ENCODE results near the gene CACNB2.

The CACNB2 gene

DNA sequence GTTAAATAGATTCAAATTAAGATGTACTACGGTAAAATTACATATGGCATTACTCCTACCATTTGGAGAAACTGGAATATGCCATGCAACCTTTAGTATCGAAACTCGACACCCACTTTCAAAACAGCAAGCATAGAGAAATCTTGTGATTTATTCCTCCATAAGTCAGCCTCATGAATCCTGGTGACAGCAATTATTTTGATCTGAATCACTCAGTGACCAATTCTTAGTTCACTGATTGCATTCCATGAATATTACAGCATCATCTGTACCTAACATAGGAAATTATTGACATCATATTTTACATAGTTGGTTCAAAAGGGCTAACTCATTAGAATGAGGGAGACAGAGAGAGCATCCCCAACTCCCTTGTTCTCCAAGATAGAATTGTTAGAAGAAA is 89.6 kb downstream of the CACNB2 start:
- no peak for TF ChIP-seq JUND (IDR thresholded peaks at IDR 0.05; ENCODE audit: low read depth)
- in situ Hi-C loops (cut with HindIII; ENCODE audit: low pct_unique_long_range_greater_than_20kb, low sequenced_read_pairs) = no loop called here
- DNase-seq (ENCODE audit: low read depth in 1 of 2, low spot score in 1 of 2) = no peak

DNA sequence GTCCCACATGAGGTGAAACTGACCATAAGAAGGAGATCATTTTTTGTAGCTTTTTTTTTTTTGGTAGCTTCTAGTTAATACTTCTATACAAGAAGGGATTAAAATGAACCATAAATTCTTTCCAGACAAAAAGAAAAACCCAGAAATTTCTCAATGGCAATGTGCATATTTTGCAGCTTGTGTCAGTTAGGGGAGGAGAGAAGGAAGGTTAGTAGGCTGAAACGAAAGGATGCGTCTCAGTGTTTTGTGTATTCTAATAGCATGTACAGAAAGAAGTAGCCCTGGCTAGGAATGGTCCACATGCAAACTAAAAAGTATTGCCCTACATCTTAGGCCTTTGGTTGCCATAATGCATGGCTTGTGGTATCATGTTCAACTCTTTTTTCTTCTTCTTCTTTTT is 90.6 kb downstream of the CACNB2 start:
- DNase-seq (ENCODE audit: low read depth in 1 of 2, low spot score in 1 of 2) = no peak
- in situ Hi-C loops (cut with HindIII; ENCODE audit: low pct_unique_long_range_greater_than_20kb, low sequenced_read_pairs) = no loop called here

DNA sequence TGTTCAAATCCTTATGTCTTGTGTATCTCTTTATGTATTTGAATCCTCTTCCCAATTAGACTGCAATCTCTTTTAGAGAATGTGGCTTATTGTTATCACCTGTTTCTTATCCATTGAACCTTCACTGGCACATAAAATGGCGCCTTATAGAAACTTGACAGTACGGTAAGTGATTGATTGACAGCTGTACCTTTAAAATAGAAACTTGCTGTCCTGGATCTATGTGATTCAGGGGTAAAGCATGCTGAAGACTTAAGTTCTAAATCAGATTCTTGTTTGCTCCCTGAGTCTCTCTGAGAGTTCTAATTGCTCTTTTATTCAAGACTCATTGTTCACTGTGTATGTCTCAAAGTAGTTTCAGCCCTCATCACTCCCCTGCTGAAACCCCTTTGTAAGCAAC is 91.3 kb downstream of the CACNB2 start:
- peak in 1 of 2 experiments; percentile 12 for DNase-seq (ENCODE audit: low read depth in 1 of 2, low spot score in 1 of 2)
- no peak for TF ChIP-seq JUND (IDR thresholded peaks at IDR 0.05; ENCODE audit: low read depth)
- in situ Hi-C loops (cut with HindIII; ENCODE audit: low pct_unique_long_range_greater_than_20kb, low sequenced_read_pairs) = no loop called here

More for the DNA sequence above, 90.6 kb downstream of the CACNB2 start:
- TF ChIP-seq JUND (IDR thresholded peaks at IDR 0.05; ENCODE audit: low read depth) = no peak

DNA sequence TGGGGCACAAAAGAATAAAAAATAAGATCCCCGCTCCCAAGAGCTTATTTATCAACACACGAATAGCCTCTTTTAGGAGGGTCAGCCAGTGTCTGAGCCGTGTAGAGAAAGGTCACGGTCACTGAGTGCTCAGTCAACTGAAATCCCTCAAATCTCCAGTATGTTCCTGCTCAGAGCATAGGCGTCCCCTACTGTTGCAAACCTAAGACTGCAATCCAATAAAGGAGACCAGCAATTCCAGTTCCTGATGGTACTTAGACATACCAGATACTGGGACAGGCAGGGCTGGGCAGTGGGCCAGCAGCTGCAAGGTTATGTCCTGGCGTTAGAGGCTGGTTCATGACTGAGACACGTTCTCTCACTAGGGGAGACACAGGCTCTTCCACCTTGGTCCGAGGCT is 93.6 kb downstream of the CACNB2 start:
- in situ Hi-C loops (cut with HindIII; ENCODE audit: low pct_unique_long_range_greater_than_20kb, low sequenced_read_pairs) = no loop called here
- peak in 1 of 2 experiments; percentile 60 for DNase-seq (ENCODE audit: low read depth in 1 of 2, low spot score in 1 of 2)
- no peak for TF ChIP-seq JUND (IDR thresholded peaks at IDR 0.05; ENCODE audit: low read depth)

DNA sequence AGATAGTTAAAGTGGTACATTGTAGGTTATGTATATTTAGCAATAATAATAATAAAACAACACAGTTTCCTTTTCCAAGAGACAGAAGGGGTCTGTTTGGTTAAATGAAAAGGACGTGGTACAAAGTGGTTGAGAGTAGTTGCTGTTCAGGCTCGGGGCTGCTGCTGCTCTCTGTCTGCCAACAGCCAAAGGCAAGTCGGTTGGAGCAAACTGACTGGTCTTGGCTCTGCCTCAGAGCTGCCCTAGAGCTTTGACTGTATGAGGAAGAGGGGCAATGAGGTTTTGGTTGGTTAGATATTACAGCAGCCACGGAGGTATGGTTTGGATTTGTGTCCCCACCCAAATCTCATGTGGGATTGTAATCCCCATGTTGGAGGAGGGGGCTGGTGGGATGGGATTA is 95.3 kb downstream of the CACNB2 start:
- in situ Hi-C loops (cut with HindIII; ENCODE audit: low pct_unique_long_range_greater_than_20kb, low sequenced_read_pairs) = no loop called here
- TF ChIP-seq JUND (IDR thresholded peaks at IDR 0.05; ENCODE audit: low read depth) = no peak
- DNase-seq (ENCODE audit: low read depth in 1 of 2, low spot score in 1 of 2) = peak in 1 of 2 experiments; percentile 22

DNA sequence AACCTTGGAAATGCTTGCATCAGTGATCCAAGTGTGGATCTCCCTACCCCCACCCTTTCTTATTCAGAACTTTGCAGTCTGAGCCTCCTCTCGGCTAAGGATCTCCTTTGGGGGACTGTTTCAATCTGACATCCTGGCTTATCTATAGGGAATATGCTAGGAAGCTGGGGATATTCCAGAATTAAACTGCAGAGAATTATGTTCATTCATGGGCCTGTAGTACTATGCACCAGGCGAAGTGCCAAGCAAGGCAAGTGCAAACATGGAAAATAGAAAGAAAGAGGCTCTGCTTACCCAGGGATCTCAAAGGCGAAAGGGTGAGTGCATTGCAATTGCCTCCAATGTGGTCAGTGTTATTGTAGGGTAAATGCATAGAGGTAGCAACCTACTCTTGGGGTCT is 96.5 kb downstream of the CACNB2 start:
- TF ChIP-seq JUND (IDR thresholded peaks at IDR 0.05; ENCODE audit: low read depth) = no peak
- in situ Hi-C loops (cut with HindIII; ENCODE audit: low pct_unique_long_range_greater_than_20kb, low sequenced_read_pairs) = no loop called here
- DNase-seq (ENCODE audit: low read depth in 1 of 2, low spot score in 1 of 2) = no peak

DNA sequence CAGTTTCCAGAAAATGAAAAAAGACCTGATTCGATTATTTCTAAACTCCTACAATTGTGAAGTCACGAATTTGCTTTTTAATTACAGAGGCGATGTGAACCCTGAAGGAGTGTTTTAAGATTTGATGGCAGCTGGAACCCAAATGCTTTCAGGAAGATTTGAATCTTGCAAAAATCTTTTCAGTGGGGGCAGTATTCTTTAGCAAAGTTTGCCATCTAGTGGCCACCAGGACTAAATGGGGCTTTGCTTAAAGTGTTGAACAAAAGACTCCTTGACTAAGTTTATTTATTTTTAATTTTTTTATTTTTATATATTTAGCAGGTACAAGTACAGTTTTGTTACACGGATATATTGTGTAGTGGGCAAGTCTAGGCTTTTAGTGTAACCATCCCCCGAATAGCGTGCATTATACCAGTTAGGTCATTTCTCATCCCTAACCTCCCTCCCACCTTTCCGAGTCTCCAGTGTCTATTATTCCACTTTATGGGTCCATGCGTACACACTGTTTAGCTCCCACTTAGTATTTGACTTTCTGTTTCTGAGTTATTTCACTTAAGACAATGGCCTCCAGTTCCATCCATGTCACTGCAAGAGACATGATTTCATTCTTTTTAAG is 98.8 kb downstream of the CACNB2 start:
- DNase-seq (ENCODE audit: low read depth in 1 of 2, low spot score in 1 of 2) = peak; percentile 21 to 68
- no peak for TF ChIP-seq JUND (IDR thresholded peaks at IDR 0.05; ENCODE audit: low read depth)
- in situ Hi-C loops (cut with HindIII; ENCODE audit: low pct_unique_long_range_greater_than_20kb, low sequenced_read_pairs) = no loop called here

DNA sequence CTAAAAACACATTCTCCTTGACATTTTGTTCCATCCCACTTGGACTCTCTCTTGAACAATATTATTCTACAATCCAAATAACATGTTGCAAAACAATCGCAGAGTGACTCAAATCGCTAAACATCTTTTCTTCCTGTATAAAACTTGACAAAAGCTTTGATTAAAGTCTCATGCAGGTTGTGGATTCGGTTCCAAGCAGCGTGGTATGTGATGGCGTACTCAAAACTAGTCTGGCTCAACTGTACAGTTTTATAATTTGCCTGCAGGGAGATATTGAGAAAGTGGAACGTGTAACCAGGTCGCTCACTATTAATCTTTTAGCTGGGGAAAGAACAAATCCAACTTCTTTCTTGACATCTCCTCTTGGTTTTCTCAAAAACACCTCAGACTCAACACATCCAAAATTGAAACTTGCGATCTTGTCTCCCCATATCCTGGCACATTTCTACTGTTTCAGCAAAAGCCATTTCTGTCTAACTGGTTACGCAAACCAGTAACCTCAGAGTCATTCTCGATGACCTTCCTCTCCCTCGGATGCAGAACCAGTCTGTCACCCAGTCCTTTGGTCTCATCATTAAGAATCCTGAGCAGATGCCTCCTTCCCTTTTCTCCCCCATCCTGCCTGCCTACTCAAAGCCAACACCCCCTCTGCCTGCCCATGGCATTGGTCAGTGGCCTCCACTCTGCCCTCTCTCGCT is 100.1 kb downstream of the CACNB2 start:
- no peak for TF ChIP-seq JUND (IDR thresholded peaks at IDR 0.05; ENCODE audit: low read depth)
- in situ Hi-C loops (cut with HindIII; ENCODE audit: low pct_unique_long_range_greater_than_20kb, low sequenced_read_pairs) = no loop called here
- DNase-seq (ENCODE audit: low read depth in 1 of 2, low spot score in 1 of 2) = no peak

DNA sequence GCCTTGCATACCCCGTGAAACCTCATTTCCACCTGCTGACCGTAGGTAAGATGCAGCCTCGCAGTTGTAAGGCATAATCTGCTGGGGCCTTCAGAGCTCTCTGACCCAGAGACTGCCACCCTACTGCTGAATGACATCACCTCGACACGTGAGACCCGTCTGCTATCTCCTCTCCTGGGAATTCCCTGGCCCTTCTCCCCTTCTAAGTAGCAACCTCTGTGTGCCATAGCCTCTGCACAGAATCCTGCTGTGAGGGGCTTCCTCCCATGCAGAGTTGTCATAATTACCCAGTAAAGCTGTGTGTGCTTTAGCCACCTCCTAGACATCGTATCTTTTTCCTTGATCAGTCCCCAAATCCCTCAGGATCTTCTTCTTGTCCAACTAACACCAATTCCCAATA is 106.7 kb downstream of the CACNB2 start:
- TF ChIP-seq JUND (IDR thresholded peaks at IDR 0.05; ENCODE audit: low read depth) = no peak
- in situ Hi-C loops (cut with HindIII; ENCODE audit: low pct_unique_long_range_greater_than_20kb, low sequenced_read_pairs) = no loop called here
- no peak for DNase-seq (ENCODE audit: low read depth in 1 of 2, low spot score in 1 of 2)

DNA sequence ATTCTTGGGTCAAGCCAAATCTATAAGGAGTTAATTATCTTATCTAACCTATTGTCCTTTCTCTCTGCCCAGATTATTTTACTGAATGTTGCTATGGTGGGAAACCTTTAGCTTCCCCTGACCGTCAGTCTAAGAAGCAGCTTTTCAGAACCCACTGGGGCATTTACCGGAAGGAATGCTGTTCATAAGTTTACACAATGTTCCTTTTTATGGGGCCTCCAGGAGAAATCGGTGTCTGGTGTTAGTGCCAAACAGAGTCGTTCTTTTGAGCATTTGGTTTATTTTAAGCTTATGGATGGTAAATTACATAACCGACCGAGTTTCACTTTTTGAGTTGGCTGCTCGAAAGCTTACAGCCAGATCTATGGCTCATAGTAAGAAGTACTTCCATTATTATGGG is 111.9 kb downstream of the CACNB2 start:
- in situ Hi-C loops (cut with HindIII; ENCODE audit: low pct_unique_long_range_greater_than_20kb, low sequenced_read_pairs) = no loop called here
- DNase-seq (ENCODE audit: low read depth in 1 of 2, low spot score in 1 of 2) = no peak
- TF ChIP-seq JUND (IDR thresholded peaks at IDR 0.05; ENCODE audit: low read depth) = no peak

DNA sequence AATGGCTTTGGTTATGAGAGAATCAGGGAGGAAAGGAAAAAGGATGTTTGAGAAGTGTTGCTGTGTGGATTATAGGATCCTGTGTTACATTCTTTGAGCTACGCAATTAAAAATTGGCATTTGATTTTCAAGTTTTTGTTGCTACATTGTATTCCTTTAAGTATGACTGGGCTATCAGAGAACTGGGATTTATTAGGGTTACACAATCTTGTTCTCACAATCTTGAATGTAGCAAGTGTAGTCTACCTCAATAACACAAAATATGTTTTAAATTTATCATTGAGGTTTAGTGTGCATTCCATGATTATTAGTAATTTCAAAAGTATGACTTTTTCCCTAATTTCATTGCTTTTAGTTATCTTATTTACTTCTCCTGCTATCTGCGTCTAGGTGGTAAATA is 113.9 kb downstream of the CACNB2 start:
- no peak for TF ChIP-seq JUND (IDR thresholded peaks at IDR 0.05; ENCODE audit: low read depth)
- no peak for DNase-seq (ENCODE audit: low read depth in 1 of 2, low spot score in 1 of 2)

DNA sequence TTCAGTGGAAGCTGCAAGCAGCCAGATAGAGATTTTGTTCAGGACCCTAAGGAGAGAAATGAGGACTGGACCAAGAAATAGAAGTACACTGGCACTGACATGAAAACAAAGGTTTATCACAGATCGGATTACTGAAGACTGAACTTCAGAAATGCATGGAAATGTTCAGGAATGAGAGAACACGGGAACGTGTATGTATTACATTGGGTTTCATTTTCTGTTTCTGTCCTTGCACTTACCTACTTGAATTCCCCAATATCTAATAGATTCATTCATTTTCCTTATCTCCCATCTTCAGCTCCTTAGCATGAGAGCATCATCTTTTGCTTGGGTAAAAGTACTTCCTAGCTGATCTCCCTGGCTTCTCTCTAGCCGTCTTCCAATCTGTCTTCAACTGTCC is 114.5 kb downstream of the CACNB2 start:
- no peak for DNase-seq (ENCODE audit: low read depth in 1 of 2, low spot score in 1 of 2)
- TF ChIP-seq JUND (IDR thresholded peaks at IDR 0.05; ENCODE audit: low read depth) = no peak
- in situ Hi-C loops (cut with HindIII; ENCODE audit: low pct_unique_long_range_greater_than_20kb, low sequenced_read_pairs) = no loop called here

More for the DNA sequence above, 113.9 kb downstream of the CACNB2 start:
- in situ Hi-C loops (cut with HindIII; ENCODE audit: low pct_unique_long_range_greater_than_20kb, low sequenced_read_pairs) = no loop called here

DNA sequence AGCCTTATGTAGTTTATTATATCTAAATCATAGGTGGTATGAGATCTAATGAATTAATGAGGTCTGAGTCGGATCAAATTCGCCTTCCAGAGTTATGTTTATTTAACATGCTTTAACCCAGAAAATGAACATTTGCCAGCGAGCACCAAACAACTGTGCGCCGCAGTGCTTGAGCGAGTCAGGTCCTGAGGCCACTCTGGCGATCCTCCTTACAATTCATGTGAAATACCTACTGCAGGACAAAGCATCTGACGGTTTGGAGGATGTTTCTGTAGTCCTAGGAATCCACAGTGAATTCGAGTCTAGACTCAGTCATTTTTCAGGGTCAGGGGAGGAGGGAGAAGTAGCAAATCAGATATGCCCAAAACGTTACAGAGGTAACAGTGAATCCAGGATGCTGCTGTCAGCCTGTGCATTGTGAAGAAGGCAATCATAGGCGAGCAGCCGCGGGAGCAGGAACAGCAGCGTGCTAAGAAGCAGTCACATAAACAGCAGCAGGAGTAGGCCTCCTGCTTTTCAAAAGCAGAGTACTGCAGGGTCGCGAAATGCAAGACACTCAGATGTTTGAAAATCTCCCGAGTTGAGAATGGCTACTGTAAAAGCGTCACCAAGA is 120.2 kb downstream of the CACNB2 start:
- TF ChIP-seq JUND (IDR thresholded peaks at IDR 0.05; ENCODE audit: low read depth) = no peak
- in situ Hi-C loops (cut with HindIII; ENCODE audit: low pct_unique_long_range_greater_than_20kb, low sequenced_read_pairs) = no loop called here

More for the DNA sequence above, 120.2 kb downstream of the CACNB2 start:
- no peak for DNase-seq (ENCODE audit: low read depth in 1 of 2, low spot score in 1 of 2)

Measured in T47D (cell line).